ENCODE results near the gene TMEFF2.
"Not testable (repeated sequence)": the region's sequence is repeated elsewhere in the genome, so short reads cannot be mapped to it uniquely, and the experiment has no call there.

The TMEFF2 gene

GRCh38 chr2:192183296-192183695 is 11.4 kb downstream of the TMEFF2 start:
- DNase-seq: no peak

GRCh38 chr2:192166946-192167345 is 27.8 kb downstream of the TMEFF2 start:
- DNase-seq: no peak

- no peak for DNase-seq
These were observed 28.9 kb downstream of the TMEFF2 start for GRCh38 chr2:192165842-192166241.

- peak; percentile 62 to 78 for DNase-seq
These were observed 32.2 kb downstream of the TMEFF2 start for GRCh38 chr2:192162392-192163042.

GRCh38 chr2:192161656-192162290 is 33.0 kb downstream of the TMEFF2 start:
- DNase-seq: no peak

GRCh38 chr2:192159736-192160135 is 35.0 kb downstream of the TMEFF2 start:
- DNase-seq: no peak

GRCh38 chr2:192159208-192159607 is 35.5 kb downstream of the TMEFF2 start:
- no peak for DNase-seq

- DNase-seq: no peak
These were observed 37.0 kb downstream of the TMEFF2 start for GRCh38 chr2:192157776-192158175.

GRCh38 chr2:192155511-192156118 is 39.1 kb downstream of the TMEFF2 start:
- no peak for DNase-seq

GRCh38 chr2:192153561-192153960 is 41.2 kb downstream of the TMEFF2 start:
- no peak for DNase-seq

- DNase-seq: no peak
These were observed 42.9 kb downstream of the TMEFF2 start for GRCh38 chr2:192151853-192152252.

- DNase-seq: no peak
These were observed 44.6 kb downstream of the TMEFF2 start for GRCh38 chr2:192150166-192150565.

GRCh38 chr2:192148620-192149321 is 46.0 kb downstream of the TMEFF2 start:
- DNase-seq: no peak

GRCh38 chr2:192148241-192148619 is 46.5 kb downstream of the TMEFF2 start:
- no peak for DNase-seq

- DNase-seq: no peak
These were observed 48.4 kb downstream of the TMEFF2 start for GRCh38 chr2:192146069-192147015.

GRCh38 chr2:192145496-192145895 is 49.2 kb downstream of the TMEFF2 start:
- no peak for DNase-seq

GRCh38 chr2:192140236-192140839 is 54.4 kb downstream of the TMEFF2 start:
- DNase-seq: no peak

- no peak for DNase-seq
These were observed 54.9 kb downstream of the TMEFF2 start for GRCh38 chr2:192139813-192140212.

- no peak for DNase-seq
These were observed 57.3 kb downstream of the TMEFF2 start for GRCh38 chr2:192137451-192137850.

- DNase-seq: not testable (repeated sequence)
These were observed 62.1 kb downstream of the TMEFF2 start for GRCh38 chr2:192132604-192133003.

- not testable (repeated sequence) for DNase-seq
These were observed 64.4 kb downstream of the TMEFF2 start for GRCh38 chr2:192130312-192130711.

GRCh38 chr2:192128655-192129054 is 66.1 kb downstream of the TMEFF2 start:
- DNase-seq: no peak

All from stimulated activated CD4-positive, alpha-beta T cell treated with anti-CD3 and anti-CD28 coated beads, Interleukin-2, amount 100 ng/mL, for 24 hours (primary cell).